Osteoblast (primary cell): ENCODE results near the gene SLC16A10. TPM values are rescaled to one million over a fixed set of nuclear protein-coding genes. Genes with fewer than 3 reads are reported as not detected.

Source experiments
- DNase-seq: peaks from one replicate; pipeline ENCODE4 v3.0.0; 2011; ENCODE audit warnings: low spot score, mixed read lengths; ENCODE audit not compliant: insufficient read length; ENCODE audit errors: missing footprints
- H2AFZ ChIP-seq: 2 replicates; pipeline ENCODE4 v1.6.0; 2011; ENCODE audit warnings: mild to moderate bottlenecking, low read length
- H3K27ac ChIP-seq: 2 replicates; pipeline ENCODE4 v1.5.1; 2011; ENCODE audit warnings: mild to moderate bottlenecking, low read depth, low read length, moderate library complexity
- H3K27me3 ChIP-seq: 2 replicates; pipeline ENCODE4 v1.6.0; 2012; ENCODE audit warnings: mild to moderate bottlenecking, control low read depth, inconsistent platforms, low read length, moderate library complexity; ENCODE audit not compliant: insufficient read depth
- H3K36me3 ChIP-seq: 2 replicates; pipeline ENCODE4 v1.5.1; 2011; ENCODE audit warnings: mild to moderate bottlenecking, low read length, control low read depth, moderate library complexity; ENCODE audit not compliant: insufficient read depth
- H3K4me1 ChIP-seq: 2 replicates; pipeline ENCODE4 v1.5.1; 2011; ENCODE audit warnings: mild to moderate bottlenecking, low read length, control low read depth, moderate library complexity; ENCODE audit not compliant: insufficient read depth
- H3K4me2 ChIP-seq: 2 replicates; pipeline ENCODE4 v1.6.0; 2011; ENCODE audit warnings: mild to moderate bottlenecking, low read length; ENCODE audit not compliant: insufficient read depth
- H3K4me3 ChIP-seq: fragments of 200-600 bp; sonication (generic); 3 replicates; pipeline ENCODE4 v1.5.1; 2012; ENCODE audit warnings: mild to moderate bottlenecking, low read length, inconsistent platforms; ENCODE audit not compliant: insufficient read depth
- H3K79me2 ChIP-seq: 2 replicates; pipeline ENCODE4 v1.6.0; 2012; ENCODE audit warnings: mild to moderate bottlenecking, low read length, control low read depth, inconsistent platforms; ENCODE audit not compliant: insufficient read depth
- H3K9me3 ChIP-seq: 2 replicates; pipeline ENCODE4 v1.5.1; 2011; ENCODE audit warnings: low read depth, low read length, control low read depth
- H4K20me1 ChIP-seq: 2 replicates; pipeline ENCODE4 v1.6.0; 2012; ENCODE audit warnings: mild to moderate bottlenecking, low read length, control low read depth; ENCODE audit not compliant: insufficient read depth
- CTCF ChIP-seq: IDR thresholded peaks from 2 replicates; pipeline ENCODE4 v1.5.1; 2011; ENCODE audit warnings: mild to moderate bottlenecking, low read depth, low read length, moderate library complexity; ENCODE audit errors: extremely low read depth
- total RNA-seq: library from RNA; depleted of rRNA; stranded (reverse); fragments of >200 nt; gene quantifications from 2 replicates; pipeline ENCODE4 v1.2.3, GENCODE V29; 2012

SLC16A10 gene
- total RNA-seq, 1 donor = under 0.01 TPM

DNA sequence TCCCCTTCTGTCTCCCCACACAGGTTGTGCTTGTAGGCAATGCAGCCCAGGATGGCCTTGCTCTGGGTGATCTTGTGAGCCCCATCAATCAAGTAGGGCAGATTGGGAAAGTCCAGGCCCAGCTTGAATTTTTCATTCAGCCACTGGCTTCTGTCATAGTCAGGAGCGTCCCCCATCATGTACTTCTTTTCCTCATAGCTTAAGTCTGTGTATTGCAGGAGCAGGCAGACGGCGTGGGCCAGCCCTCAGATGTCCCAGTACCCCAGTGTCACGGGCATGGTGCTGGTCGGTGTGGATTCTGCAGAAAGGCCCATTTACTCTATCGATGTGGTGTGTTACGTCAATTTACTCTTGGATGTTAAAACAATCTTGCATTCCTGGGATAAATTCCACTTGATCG lies 40.1 kb upstream of the SLC16A10 start:
- DNase-seq = no peak
- TF ChIP-seq CTCF = no peak
- no peaks in the 10 kb centered on the region for H3K4me1 ChIP-seq
- no peaks in the 10 kb centered on the region for H4K20me1 ChIP-seq
- peaks cover 9% of the 10 kb centered on the region for H3K27me3 ChIP-seq
- no peaks in the 10 kb centered on the region for H3K79me2 ChIP-seq
- no peak overlapping the region for H3K27ac ChIP-seq
- H2AFZ ChIP-seq = no peak overlapping the region
- no peak overlapping the region for H3K4me3 ChIP-seq
- H3K36me3 ChIP-seq = no peaks in the 10 kb centered on the region
- no peak overlapping the region for H3K4me2 ChIP-seq
- H3K9me3 ChIP-seq = no peaks in the 10 kb centered on the region

GRCh38 chr6:111050261-111051023 lies 36.9 kb upstream of the SLC16A10 start:
- Histone ChIP-seq H3K36me3 (no peaks in the 10 kb centered on the region), H3K4me2 (no peak overlapping the region), H3K27ac (no peak overlapping the region), H3K79me2 (no peaks in the 10 kb centered on the region), H3K9me3 (no peaks in the 10 kb centered on the region), H3K4me3 (no peak overlapping the region), H3K4me1 (no peaks in the 10 kb centered on the region), H2AFZ (no peak overlapping the region), H4K20me1 (no peaks in the 10 kb centered on the region), H3K27me3 (peaks cover 4% of the 10 kb centered on the region)
- no peak for TF ChIP-seq CTCF
- DNase-seq = no peak

DNA sequence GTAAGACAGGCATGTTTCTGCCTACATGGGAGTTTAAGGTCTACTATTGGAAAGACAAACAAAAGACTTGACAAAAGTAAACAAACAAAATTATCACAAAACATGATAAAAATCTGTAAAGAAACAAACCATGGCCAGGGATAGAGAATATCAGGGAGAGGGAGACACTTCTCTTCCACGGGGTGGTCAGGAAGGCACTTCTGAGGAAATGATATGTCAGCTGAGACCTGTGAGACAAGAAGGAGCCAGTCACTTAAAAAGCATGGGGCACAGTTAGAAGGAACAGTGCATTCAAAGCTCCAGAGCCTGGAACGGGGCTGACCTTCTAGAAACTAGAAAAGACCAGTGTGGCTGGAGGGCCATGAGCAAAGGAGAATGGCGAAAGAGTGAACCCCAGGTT lies 35.1 kb upstream of the SLC16A10 start:
- no peak overlapping the region for H2AFZ ChIP-seq
- H3K9me3 ChIP-seq = no peaks in the 10 kb centered on the region
- H3K79me2 ChIP-seq = no peaks in the 10 kb centered on the region
- no peaks in the 10 kb centered on the region for H4K20me1 ChIP-seq
- H3K27me3 ChIP-seq = peaks cover 8% of the 10 kb centered on the region
- no peaks in the 10 kb centered on the region for H3K4me1 ChIP-seq
- no peak for TF ChIP-seq CTCF
- no peak overlapping the region for H3K27ac ChIP-seq
- DNase-seq = no peak
- no peak overlapping the region for H3K4me2 ChIP-seq
- no peaks in the 10 kb centered on the region for H3K36me3 ChIP-seq
- no peak overlapping the region for H3K4me3 ChIP-seq

GRCh38 chr6:111057074-111057752 lies 30.1 kb upstream of the SLC16A10 start:
- no peaks in the 10 kb centered on the region for H3K9me3 ChIP-seq
- DNase-seq = peak; percentile 22
- peak; percentile 79 for TF ChIP-seq CTCF

More at GRCh38 chr6:111057074-111057752, 30.1 kb upstream of the SLC16A10 start:
- no peak overlapping the region for H3K27ac ChIP-seq
- no peaks in the 10 kb centered on the region for H3K4me1 ChIP-seq
- H3K4me3 ChIP-seq = no peak overlapping the region
- H2AFZ ChIP-seq = no peak overlapping the region
- H3K4me2 ChIP-seq = peak overlapping the region; percentile 27
- no peaks in the 10 kb centered on the region for H3K36me3 ChIP-seq
- H4K20me1 ChIP-seq = no peaks in the 10 kb centered on the region
- H3K79me2 ChIP-seq = no peaks in the 10 kb centered on the region
- H3K27me3 ChIP-seq = peaks cover 11% of the 10 kb centered on the region
